GM21381 (cell line): Measurements from ENCODE around the gene TAS2R60.

Experiments used
- ATAC-seq: cut with Tn5 transposase; IDR thresholded peaks from one replicate; pipeline ENCODE4 v1.9.1; 2021; ENCODE audit warnings: mild to moderate bottlenecking, moderate library complexity; ENCODE audit not compliant: unreplicated experiment

Gene TAS2R60

GRCh38 chr7:143437578-143437977 is 5.7 kb upstream of the TAS2R60 start:
- no peak for ATAC-seq

- no peak for ATAC-seq
Measured at GRCh38 chr7:143439866-143440265, 3.4 kb upstream of the TAS2R60 start.

- no peak for ATAC-seq
Measured at GRCh38 chr7:143444063-143444782, 970 bp downstream of the TAS2R60 start.

GRCh38 chr7:143444785-143445184 is 1.5 kb downstream of the TAS2R60 start:
- ATAC-seq = no peak

DNA sequence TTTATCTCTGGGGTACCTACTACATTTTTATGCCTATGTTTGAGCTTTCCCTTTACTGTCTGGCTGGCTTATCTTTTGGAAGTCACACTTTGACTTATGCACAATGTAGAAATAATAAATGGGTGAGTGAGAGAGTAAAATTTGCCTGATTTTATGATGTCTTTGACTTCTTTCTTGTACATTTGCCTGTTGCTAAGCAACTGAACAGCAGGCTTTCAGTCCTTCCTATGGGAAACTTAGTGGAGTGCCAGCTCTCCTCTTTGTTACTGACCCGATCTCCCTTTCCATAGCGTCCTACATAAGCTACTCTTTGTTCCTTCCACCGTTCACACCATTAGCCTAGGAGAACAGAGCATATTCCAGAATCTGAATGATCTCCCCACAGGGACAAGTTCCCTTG is 4.2 kb downstream of the TAS2R60 start:
- no peak for ATAC-seq

- no peak for ATAC-seq
Measured at GRCh38 chr7:143448429-143448828, 5.2 kb downstream of the TAS2R60 start.

- ATAC-seq = no peak
Measured at GRCh38 chr7:143449793-143450192, 6.5 kb downstream of the TAS2R60 start.

DNA sequence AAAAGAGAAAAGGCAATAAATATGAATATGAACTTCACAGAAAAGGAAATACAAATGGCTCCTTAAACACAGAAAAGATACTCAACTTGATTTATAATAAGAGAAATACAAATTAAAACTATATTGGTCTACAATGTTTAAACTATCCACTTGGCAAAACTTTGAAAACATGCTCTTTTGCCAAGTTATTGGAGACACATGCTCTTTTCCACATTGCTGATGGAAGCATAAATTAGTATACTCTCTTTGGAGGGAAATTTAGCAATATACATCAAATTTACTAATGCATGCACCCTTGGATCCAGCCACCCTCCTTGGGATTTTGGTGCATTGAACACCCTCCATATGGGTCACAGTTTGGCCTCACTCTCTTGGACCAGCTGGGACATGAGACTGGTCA is 7.9 kb downstream of the TAS2R60 start:
- ATAC-seq = no peak

DNA sequence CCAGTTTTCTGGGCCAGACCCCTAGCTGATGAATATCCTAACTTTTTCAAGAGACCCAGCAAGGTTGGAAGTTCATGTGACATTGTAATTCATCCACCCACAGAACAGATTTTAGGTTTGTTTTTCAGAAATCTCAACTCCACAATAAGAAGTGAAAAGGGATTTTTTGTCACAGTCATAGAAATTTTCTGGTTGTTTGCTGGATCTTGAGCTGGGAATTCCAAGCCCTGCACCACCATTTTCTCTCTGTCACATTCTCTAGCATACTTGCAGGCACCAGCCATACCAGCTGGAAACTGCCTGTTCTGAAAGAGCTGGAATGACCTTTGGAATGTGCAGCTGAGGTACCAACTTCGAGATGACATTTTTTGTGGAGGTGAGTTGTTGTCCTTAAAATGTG is 8.5 kb downstream of the TAS2R60 start:
- ATAC-seq = no peak

GRCh38 chr7:143452495-143452894 is 9.2 kb downstream of the TAS2R60 start:
- no peak for ATAC-seq

DNA sequence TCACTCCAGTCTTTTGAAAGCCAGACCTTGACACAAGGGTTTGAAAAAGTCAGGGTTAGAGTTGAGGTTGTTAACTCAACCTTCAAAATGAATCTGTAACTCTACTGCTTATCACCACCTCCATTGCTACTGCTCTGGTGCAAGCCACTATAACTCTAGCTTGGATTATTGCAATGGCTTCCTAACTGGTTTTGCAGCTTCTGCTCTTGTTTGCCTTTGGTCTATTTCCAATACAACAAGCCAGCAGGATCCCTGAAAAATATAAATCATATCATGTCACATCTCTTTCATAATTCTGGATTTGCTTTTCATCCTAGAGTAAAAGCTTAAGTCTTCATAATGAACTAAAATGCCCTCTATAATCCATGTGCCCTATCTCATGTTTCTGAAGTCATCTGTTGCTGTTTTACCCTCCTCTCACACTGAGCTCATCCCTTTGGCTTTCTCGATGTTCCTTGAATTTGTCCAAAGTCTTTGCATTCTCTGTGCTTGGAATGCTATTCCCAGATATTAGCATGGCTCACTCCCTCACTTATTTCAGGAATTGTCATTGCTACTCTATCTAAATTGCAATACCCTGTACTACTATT is 10.9 kb downstream of the TAS2R60 start:
- no peak for ATAC-seq

GRCh38 chr7:143455491-143455890 is 12.2 kb downstream of the TAS2R60 start:
- ATAC-seq = no peak

DNA sequence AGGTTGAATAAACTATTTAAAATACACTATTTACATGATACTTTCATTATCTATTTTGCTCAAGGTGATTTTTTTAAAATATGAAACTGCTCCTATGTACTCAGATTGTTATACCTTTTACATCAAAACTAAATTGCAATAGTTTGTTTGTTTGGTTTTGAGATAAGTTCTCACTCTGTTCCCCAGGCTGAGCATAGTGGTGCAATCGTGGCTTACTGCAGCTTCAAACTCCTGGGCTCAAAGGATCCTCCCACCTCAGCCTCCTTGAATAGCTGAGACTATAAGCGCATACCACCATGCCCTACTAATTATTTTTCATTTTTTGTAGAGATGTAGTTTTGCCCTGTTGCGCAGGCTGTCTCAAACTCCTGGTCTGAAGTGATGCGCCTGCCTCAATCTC is 12.7 kb downstream of the TAS2R60 start:
- ATAC-seq = no peak

GRCh38 chr7:143456992-143457793 is 13.9 kb downstream of the TAS2R60 start:
- no peak for ATAC-seq

- ATAC-seq = no peak
Measured at GRCh38 chr7:143458263-143458662, 15.0 kb downstream of the TAS2R60 start.

DNA sequence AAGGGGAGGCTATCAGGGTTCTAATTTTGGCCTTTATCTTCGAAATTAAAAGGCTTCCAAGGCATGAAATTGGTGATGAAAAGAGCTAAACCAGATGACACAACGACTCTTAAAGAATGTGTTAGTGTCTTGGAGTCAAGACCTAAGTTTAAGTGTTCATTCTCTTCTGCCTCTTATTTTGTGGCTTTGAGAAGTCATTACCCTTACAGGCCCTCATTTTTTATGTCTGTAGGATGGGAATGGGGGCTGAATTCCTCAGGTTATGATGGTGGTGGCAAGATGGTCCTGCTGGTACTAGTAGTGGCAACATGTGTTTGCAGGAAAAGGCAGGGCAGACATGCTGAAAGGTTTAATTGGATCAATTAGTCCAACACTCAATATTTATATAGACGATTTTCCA is 15.4 kb downstream of the TAS2R60 start:
- ATAC-seq = no peak

DNA sequence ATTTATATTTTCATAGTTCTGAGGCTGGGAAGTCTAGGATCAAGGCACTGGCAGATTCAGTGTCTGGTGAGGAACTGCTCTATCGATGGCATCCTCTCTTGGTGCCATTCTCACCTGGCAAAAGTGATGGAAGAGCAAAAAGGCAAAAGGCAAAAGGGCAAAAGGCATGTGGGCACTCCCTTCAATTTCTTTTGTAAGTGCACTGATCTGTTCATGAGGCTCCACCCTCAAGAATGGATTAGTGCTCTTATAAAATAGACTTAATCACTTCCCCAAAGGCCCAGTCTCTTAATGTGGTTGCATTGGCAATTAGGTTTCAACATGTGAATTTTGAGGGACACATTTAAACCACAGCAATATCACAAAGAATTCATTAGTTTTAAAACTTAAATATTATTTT is 16.1 kb downstream of the TAS2R60 start:
- ATAC-seq = no peak

DNA sequence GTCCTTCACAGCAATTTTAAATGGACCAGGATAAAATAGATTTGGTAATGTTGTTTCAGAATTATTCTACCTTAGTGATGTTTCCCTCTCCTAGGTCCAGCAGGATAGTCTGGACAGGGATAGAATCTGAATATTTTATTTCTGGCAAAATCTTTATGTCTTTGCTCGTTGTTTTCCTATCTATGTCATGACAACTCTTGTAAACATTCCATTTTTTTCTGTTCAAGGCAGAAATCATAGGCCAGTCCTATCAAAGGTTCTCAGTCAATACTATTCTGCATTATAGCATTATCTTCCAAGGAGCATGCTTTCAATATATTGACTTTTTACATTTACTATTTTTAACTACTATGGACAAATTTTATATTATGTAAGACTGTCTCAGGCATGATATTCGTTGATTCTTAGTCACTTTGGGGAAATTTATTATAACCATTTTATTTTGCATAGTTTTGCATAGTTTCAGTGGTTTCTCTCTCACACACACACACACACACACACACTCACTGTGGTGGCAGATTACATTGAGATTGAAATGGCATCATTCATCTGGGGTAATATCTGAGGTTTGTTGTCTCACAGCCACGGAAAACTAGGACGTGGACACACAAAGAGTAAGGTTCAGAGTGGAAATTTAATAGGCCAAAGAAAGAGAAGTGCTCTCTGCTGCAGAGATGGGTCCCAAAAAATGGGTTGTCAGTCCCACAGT is 17.2 kb downstream of the TAS2R60 start:
- no peak for ATAC-seq

- ATAC-seq = no peak
Measured at GRCh38 chr7:143462045-143462444, 18.8 kb downstream of the TAS2R60 start.

DNA sequence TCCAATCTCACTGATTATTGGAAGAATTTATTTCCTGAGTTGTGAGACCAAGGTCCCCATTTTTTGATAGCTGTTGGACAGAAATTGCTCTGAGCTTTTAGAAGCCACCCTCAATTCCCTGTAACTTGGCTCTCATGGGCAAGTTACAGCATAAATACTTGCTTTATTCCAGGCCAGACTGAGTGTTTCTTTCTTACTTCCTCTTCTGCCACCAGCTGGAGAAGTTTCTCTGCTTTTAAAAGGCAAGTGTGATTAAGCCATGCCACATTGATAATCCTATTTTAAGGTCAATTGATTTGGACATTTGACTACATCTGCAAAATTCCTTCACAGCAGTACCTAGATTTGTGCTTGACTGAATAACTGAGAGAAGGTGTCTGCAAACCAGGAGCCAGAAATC is 20.3 kb downstream of the TAS2R60 start:
- no peak for ATAC-seq

- no peak for ATAC-seq
Measured at GRCh38 chr7:143463957-143464356, 20.7 kb downstream of the TAS2R60 start.
